G401.6 (cell line): ENCODE data around the gene AFG3L2.

ENCODE experiments used
- FAIRE-seq: peaks from 2 replicates; lab custom pipeline; 2012; peaks lifted over from hg19 to GRCh38; lab: Jason Lieb, UNC

Gene AFG3L2

DNA sequence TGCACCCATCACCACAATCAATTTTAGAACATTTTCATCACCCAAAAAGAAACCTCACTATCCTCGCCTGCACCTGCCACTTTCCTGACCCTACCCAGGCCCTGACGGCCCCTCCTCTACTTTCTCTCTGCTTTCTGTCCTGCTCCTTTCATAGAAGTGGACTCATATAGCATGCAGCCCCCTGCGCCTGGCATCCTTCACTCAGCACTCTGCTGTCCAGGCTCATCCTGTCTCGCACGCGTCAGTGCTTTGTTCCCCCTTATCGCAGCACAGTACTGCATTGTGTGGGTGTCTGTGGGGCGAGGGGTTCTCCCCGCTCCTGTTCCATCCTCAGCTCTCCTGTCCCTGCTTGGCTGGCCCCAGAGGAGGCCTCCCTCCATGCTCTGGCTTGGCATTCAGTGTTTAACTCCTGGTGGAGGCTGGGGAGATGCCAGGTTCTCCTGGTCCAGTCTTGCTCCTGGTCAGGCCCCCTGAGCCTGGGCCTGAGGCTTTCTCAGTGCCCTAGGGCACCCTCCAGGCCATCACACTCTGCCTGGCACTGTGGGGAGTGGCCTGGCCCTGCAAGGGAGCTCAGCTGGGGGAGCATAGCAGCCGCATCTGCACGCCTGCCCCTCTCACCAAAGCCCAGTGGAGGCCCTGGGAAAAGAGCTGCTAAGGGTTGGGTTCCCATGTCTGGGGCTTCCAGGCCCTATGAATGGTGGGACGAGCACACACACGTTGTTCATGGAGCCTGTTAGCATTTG is 75.6 kb downstream of the AFG3L2 start:
- no peak for FAIRE-seq

DNA sequence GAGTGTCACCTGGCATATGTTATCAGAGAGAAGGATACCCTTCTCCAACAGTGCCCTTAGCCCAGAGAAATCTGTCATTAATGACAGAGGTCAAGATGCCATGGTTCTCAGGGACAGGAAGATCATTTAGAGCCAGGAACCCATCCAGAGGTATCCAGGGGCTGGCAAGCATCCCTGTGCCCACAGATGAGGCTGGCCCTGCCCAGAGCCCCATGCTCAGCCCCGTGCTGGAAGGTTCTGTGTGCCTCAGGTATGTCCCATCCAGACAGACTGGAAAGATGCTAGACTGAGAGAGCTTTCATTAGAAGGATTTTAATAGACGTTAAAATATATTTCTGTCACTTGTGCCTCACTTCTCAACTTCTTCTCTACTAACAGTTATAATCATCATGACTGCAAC is 77.2 kb downstream of the AFG3L2 start:
- no peak for FAIRE-seq

DNA sequence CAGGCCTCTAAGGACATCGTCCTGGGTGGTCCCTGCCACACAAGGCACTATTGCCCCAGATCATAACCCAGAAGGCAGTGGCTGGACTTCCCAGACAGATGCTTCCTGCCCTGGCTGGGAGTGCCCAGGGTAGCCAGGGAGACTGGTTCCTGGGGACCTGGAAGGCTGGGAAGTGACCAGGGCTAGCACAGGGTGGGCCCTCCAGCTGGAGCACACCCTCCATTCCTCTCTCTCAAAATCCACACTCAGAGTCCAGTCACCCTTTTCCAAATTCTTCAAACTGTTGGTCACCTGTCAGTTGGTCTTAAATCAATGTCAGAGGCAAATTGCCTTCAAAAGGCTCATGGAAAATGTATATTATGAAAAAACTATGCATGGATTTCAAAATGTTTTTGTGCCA is 80.6 kb downstream of the AFG3L2 start:
- no peak for FAIRE-seq

DNA sequence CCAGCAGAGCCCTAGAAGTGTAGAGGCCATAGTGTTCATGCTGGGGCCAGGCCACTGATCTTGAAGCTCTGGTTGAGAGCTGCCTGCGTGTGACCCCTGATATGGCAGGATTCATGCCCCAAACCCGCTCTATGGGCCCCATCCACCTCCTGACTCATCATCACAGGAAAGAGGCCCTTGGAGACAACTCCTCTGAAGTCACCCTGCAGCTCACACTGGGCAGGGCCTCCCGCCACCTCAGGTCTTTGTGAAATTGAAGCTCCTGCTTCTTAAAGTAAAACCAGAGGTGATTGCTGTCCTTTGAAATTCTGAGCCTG is 81.0 kb downstream of the AFG3L2 start:
- no peak for FAIRE-seq

DNA sequence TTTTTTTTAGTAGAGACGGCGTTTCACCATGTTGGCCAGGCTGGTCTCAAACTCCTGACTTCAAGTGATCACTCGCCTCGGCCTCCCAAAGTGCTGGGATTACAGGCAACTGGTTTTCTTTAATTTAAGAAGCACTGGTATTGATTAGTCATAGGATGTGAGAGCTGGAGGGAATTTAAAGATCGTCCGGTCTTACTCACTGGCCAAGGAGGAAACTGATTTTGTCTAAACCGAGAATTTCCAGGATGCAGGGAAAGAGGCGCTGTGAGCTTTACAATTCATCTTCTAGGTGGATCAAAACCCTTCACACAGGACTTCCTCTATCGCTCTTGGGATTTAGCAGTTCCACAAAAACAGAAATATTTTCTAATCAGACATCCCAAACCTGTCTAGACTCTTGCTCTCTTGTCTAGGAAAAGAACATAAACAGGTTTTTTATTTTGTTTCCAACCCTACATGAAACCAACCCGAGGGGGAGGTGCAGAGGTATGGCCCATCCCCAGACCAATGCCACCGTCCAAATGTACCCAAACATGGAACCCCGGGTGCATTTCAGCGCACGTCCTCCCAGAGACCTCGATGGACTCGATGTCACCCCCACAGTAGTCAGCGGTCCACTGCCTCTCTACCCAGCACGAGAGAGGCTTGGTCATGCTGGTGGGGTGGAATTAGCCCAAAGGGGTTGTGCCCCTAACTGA is 81.5 kb downstream of the AFG3L2 start:
- no peak for FAIRE-seq

DNA sequence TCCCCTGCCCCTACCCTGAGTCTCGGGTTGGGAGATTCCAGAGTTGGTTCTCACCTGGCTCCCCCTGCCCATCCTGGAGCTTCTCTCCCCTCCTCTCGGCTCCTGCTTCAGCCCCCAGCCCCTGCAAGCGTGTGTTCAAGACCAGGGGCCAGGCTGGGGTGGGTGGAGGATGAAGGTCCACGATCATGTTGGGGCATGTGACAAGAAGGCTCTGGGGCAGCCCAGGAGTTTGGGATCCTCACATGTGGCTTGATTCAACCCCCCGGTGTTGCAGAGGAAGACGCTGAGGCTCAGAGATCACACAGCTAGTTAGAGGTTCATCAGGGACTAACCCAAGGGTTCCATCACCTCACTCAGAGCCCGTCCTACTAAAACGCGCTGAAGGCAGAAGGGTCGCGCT is 83.2 kb downstream of the AFG3L2 start:
- FAIRE-seq, result no peak

DNA sequence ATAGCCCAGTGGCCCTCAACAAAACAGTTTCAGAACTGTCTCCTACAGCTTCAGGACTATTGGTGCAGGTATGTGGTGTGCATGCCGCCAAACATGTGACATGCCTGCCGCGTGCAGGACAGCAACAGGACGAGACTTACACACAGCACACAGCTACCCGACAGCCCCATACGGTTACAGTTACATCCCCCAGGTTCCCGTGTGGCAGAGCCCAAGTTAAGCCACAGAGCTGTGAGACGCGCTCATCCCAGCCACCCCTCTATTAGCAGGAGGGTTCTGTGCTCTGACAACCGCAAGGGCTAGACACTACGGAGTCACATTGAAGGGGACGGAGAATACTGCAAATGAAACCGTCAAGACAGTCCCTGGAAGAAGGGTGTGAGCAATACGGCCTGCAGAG is 85.3 kb downstream of the AFG3L2 start:
- FAIRE-seq, result no peak

DNA sequence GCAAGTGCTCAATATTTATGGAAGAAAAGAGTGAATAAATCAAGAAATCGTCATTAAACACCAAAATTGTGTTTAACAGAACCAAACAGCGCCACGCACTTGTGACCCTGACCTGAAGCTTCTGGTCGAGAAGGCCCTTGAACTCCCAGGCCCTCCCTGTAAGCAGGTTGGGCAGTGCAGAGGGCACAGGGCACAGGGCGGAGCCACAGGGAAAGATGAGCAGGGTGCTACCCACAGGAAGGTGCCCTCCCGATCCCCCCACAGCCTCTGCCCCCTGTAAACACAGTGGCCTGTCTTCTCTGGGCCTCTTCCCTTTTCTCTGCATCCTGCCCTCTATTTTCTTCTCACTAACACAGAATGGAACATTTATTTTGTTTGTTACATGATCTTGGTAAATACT is 85.9 kb downstream of the AFG3L2 start:
- FAIRE-seq, result no peak

DNA sequence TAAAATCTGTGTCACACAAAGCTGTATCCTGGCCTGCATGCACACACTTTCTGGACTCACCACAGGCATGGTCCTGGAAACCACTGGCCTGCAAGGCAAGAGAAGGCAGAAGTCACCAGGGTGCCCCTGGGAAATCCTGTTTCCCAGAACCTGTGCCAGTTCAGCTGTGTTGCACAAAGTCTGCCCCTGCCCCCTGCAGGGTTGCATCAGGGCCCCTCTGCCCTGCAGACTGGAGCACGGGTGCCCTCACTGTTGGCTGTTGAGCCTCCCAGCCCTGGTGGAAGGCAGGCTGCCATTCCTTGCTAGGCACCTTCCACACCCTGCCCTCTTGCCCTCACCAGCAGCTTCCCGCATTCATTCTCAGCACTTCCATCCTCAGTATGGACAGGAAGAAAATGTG is 86.9 kb downstream of the AFG3L2 start:
- FAIRE-seq, result no peak

DNA sequence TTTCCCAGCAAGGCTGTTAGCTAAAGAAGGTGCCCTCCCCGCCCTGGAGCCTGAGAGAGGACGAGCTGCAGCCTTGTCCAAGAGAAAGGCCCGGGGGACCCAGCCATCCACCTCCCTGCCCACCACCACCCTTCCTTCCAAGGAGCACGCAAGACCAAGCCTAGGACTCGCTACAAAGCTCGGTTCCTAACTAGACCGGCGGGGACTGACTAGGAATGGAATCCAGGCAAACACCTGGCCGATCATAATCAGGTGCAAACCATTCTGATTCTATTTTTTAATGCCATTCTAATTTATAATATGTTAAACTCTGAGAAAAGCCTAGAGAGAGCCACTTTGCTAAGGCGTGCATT is 88.6 kb downstream of the AFG3L2 start:
- FAIRE-seq, result no peak

DNA sequence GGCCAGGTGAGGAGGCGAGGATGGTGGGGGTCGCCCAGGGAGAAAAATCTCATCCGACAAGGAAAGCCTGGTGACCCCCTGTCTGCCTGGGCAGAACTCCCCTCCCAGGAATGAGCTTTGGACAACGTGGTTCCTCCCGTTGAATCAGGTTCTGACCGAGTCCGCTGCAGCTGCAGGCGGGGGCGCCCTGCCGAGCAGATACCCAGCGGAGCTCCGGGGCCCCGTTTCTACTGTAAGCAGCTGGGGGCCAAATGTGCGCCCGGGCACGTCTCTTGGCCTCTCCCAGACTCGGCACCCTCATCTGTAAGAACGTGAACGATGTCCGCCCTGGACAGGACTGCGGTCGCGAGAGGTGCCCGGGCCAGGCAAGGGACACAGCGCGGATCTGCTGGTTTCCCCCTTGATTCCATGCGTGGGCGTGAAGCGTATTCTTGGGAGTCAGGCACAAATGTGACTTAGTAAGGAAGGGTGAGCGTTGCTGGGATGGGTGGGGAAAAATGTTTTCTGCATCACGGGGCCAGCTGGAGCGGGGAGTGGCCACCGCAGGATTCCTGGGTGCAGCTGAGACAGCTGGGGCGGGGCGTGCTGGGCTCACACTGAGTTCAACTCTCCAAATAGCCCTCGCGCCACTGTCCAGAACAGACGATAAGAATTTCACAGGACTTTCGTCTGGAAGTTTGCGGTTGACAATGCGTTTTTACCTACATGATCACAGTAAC is 89.2 kb downstream of the AFG3L2 start:
- no peak for FAIRE-seq

DNA sequence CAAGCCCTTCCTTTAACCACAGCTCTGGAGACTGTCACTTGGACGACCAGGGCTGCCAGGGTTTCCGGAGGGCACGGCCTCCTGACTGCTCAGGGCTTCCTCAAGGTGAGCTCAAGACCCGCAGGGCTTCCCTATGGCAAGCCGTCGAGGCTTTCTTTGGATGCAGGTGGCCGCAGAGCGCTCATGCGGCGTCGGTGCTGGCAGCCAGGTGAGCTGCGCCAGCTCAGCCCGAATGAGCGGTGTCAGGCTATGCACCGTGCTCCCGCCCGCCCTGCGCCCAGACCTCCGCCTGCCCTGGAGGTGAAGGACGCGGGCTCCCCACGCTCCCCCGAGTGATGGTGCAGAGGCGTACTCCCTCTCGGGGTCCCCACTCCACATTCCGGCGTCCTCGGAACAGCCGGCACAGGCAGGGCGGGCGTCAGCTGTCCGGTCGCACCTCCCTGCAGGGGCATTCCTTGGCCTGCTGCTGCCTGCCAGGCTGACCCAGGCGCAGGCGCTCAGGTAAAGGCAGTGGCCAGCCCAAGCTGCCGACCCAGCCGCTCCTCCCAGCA is 89.8 kb downstream of the AFG3L2 start:
- no peak for FAIRE-seq

DNA sequence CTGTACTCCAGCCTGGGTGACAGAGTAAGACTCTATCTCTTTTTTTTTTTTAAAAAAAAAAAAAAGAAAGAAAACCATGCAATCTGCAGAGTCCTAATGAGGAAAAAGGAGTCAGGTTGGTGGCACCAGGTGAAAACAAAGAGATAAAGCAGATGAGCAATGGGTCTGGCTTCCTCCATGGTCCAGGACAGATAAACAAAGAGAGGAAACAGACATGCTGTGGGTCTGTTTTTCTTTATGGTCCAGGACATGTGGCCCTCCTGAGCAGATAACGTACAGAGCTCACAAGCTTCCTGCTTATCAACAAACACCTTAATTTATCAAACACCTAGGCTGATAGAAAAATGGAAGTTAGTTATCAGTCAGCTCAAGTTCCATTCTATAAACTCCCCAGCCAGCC is 93.4 kb downstream of the AFG3L2 start:
- no peak for FAIRE-seq

DNA sequence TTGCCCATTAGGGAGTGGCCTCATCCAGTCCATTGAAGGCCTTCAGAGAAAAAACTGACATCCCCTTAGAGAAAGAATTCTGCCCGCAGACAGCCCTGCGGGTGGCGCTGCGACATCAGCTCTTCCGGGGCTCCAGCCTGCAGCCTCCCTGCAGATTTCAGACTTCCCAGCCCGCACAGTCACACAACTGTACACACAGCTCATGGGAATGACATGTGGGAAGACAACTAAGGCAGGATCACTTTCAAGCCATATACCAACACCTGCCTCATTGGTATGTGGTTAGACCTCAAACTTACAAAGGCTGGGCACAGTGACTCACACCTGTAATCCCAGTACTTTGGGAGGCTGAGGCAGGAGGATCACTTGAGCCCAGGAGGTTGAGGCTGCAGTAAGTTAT is 93.8 kb downstream of the AFG3L2 start:
- FAIRE-seq, result no peak

DNA sequence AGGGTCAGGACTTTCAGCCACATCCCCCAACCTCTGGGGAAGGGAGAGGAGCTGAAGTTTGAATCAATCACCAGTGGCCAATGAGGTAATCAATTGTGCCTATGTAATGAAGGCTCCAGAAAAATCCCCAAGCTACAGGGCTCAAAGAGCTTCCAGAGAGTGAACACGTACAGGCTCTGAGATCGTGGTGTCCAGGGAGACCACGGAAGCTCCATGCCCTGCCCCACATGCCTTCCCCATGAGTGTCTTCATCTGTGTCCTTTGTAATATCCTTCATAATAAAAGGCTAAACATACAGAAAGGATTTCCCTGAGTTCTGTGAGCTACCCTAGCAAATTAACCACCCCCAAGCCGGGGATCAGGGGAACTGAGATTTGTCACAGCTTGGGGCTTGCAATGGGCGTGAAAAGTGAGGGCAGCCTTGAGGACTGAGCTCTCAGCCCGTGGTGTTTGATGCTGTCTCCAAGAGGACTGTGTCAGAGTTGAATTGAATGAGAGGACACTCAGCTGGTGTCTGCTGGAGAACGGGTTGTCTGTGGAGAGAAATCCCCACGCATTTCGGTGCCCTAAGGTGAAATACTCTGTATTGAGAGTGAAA is 94.5 kb downstream of the AFG3L2 start:
- no peak for FAIRE-seq

DNA sequence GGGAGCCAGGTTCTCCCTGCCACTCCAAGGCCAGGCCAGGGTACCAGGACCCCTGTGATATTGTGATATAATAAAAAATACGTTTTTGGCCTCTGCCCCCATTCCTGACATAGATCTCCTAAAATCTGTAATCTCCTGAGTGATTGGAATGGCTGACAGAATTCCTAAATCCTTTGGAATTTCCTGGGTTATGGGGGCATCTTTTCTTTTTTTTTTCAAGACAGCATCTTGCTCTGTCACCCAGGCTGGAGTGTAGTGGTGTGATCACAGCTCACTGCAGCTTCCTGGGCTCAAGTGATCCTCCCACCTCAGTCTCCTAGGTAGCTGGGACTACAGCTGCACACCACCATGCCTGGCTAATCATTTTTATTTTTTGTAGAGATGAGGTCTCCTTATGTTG is 95.2 kb downstream of the AFG3L2 start:
- no peak for FAIRE-seq

DNA sequence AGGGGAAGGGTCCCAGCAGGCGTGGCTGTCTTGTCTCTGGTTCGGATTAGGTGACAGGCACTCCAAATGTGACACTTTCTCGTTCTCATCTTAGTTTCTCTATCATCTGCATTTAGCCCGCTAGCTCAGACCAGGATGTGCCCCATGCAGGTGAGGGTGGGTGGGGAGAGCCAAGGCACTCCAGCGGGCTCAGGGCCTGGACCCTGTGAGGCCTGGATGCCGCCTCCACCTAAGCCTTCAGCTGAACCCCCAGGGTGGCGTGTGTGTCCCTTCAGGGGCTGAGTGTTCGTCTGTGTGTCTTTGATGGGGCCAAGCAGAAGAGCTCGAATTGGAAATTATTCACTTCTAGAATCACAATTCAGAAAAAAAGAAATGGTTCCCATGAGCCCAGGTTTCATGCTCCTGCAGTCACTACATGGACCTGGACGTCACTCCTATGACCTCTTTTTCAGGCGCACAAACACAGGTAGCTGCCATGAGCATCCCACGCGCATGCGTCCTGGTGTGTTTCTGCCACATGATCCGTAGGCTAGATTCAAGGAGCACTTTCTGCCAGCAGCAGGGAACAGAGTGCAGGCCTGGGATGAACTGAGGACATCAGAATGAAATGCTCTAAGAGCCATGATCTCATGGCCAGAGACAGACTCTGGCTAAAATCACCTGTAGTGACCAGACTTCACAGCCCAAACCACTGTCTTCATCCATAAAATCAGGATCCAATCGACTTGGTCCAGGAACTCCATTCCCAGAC is 97.1 kb downstream of the AFG3L2 start:
- no peak for FAIRE-seq
